Stimulated activated CD4-positive, alpha-beta T cell treated with anti-CD3 and anti-CD28 coated beads, Interleukin-15, amount 100 ng/mL, for 48 hours (primary cell): Measurements from ENCODE around the gene PIM1.
"Not testable (repeated sequence)": the region's sequence is repeated elsewhere in the genome, so short reads cannot be mapped to it uniquely, and the experiment has no call there.

ENCODE experiments used
- DNase-seq, 2 donors: peaks; one replicate each; pipeline ENCODE4 v3.0.0-alpha.2; 2020; ENCODE audit warnings: low read depth in 2 of 2

The PIM1 gene

DNA sequence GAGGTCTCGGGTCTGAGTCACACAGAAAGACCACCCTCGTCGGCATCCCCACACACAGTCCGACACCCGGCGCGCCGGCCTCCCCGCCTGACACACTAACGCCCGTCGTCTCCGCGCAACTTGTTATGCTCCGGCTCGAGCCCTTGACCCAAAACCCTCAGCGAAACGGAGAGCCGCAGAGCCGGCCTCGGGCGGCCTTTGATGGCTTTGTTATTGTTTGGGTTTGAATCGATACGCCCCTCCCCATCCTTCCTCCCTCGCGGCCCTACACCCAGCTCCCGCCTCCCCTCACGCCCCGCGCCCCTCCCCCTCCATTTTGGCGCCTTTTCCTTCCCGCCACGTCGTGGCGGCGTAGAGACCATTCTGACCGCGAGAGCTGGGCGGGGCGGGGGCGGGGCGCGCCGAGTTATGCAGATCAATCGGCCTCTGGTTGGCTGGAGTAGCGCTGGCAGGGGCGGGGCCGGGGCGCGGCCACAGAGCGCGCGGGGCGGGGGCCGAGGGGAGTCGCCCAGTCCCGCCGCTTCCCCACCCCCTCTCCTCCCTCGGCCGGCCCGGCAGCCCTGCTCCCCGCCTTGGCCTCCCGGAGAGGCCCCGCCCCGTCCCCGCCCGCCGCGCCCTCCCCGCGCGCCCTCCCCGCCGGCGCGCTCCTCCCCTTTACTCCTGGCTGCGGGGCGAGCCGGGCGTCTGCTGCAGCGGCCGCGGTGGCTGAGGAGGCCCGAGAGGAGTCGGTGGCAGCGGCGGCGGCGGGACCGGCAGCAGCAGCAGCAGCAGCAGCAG, at the start of gene PIM1:
PIM1 (plus strand) TSS at position 657 of the 777 bp plus-strand sequence. CDS start 424 bp downstream, outside the sequence.
- peak; percentile 99 for DNase-seq

DNA sequence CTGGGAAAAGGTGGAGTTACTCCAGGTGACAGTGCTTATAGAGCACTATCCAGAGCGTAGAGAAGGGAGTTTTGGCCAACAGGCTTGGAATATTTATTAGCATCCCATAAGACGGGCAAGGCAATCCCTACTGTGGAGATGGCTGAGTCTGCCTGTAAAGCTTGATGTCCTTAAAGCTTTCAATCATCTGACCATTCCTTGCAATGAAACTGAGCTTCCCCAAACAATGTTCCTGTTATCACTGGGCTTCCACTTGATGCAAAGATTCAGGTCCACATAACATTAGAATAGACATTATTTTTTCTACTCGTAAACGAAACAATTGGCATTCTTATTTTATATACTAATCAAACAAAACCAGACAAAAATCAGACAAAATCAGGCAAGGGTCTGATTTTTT, 48.4 kb upstream of the PIM1 start:
- DNase-seq: no peak

- DNase-seq: no peak
These were observed 47.1 kb upstream of the PIM1 start for GRCh38 chr6:37122861-37123260.

DNA sequence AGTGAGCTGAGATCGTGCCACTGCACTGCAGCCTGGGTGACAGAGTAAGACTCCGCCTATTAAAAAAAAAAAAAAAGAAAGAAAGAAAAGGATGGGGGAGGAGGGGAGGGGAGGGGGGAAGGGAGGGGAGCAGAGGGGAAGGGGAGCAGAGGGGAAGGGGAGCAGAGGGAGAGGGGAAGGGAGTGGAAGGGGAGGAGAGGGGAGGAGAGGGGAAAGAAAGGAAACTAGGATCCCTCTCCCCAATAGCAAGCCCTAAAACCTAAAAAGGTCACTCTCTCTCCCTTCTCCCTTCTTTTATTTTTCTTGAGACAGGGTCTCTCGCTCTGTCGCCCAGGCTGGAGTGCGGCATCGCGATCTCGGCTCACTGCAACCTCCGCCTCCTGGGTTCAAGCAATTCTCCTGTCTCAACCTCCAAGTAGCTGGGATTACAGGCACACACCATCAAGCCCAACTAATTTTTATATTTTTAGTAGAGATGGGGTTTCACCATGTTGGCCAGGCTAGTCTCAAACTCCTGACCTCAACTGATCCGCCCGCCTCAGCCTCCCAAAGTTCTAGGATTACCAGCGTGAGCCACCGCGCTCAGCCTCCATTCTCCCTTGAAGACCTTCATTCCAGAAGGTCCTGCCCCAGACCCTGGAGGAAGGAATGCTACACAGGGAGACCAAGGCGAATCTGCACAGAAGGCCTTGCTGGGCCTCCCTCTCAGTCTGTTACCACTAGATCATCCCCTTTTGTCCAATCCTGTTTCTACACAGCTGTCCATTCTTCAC, 45.8 kb upstream of the PIM1 start:
- DNase-seq: no peak

DNA sequence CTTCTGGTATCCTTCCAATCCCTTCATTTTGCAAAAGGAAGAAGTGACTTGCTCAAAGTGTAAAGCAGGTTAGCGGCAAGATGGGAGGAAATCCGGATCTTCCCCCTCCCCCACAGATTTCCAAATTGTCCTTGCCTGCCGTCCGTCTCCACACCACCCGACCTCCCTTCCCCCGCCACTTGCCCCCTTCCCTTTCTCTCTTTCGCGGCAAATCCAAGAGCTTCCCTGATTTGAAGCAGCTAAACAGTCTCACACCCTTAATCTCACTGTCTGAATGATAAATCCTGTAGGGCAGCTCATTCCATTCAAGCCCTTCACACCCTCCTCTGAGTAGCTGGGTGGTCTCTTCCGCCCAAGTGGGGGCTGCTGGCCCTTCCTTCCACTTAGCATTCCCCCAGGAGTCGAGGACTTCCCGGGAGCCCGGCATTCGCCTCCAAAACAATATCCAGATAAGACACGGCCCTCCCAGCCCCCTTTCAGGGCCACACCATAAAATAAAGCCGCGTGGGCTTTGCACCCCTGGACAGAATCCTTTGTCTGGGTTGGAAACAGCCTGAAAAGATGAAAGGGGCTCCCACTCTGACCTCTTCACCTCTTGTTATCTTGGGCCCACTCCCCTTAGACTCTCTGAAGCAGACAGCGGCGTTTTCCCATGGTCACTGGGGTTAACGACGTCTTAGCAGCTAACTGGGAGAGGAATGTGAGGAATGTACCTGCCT, 44.0 kb upstream of the PIM1 start:
- DNase-seq: no peak

DNA sequence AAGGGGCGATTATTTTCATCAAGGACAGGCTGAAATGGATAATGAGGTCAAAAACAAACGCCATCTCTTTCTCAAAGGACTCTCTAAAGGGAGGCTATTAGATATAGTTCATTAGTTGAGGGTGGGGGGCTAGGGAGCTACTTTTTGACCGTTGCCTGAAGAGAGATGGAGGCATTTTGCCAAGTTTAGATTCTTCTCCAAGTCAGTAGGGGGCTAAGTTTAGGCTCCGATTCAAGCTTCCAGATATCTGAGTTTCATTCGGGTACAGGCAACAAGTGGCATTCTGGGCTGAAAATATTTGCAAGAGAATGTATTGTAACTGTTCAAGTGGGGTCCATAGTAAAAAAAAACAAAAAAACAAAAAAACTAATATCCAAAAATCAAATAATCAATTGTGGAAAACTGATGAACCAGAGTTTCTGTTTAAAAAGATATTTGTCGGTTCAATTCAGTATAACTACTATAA, 43.4 kb upstream of the PIM1 start:
- no peak for DNase-seq

GRCh38 chr6:37126961-37127616, 42.9 kb upstream of the PIM1 start:
- no peak for DNase-seq

DNA sequence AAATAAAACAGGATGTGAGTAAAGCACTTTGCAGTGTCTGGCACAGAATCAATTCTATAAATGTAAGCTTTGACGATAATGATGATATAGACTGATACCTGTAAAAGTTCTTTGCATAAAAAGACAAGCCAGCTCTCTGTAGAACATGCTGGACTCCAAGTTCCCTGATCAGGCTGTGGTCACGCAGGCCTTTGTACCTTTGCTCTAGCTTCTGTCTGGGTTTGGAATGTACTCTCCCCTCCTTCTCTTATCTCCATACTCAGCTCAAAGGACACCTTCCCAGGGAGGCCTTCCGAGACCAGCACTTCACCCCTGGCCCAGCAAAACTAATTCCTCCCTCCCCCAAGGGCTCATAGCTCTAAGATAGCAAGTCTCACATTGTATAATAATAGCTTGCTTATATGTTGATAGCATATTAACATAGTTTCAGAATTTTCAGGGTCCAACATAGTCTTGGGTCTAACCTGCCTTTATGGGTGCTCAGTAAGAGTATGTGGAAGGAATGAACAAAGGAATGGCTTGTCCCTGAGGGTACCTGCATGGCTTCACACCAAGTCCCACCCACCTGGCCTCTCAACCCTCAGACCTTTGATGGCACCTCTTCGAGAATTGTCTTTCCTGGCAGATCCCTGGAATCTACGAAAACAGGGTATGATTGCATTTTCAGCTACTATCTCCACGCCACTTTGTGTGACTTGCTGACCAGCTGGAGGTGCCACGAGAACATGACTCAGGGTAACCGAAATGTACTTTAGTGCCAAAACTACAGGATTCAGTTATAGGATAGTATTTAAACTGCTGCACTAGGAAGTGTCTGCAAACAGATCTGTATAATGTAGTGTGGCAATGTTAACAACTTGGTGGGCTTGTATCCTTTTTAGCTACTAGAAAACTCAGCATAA, 41.7 kb upstream of the PIM1 start:
- no peak for DNase-seq

DNA sequence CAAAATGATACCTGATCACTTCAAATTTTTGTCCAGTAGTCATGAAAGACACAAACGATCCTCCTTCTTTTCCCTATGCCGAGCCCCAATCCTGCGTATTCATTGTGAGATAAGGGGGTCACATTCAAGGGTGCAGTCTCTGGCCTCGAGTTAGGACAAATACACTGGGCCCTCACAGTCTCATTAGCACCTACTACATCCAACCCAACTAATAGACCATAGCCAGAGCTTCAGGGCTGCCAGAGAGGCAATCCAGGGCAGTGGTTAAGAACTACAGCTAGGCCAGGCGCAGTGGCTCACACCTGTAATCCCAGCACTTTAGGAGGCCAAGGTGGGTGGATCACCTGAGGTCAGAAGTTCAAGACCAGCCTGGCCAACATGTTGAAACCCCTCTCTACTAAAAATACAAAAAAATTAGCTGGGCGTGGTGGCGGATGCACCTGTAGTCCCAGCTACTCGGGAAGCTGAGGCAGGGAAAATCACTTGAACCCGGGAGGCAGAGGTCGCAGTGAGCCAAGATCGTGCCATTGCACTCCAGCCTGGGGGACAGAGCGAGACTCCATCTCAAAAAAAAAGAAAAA, 41.0 kb upstream of the PIM1 start:
- DNase-seq: not testable (repeated sequence)

DNA sequence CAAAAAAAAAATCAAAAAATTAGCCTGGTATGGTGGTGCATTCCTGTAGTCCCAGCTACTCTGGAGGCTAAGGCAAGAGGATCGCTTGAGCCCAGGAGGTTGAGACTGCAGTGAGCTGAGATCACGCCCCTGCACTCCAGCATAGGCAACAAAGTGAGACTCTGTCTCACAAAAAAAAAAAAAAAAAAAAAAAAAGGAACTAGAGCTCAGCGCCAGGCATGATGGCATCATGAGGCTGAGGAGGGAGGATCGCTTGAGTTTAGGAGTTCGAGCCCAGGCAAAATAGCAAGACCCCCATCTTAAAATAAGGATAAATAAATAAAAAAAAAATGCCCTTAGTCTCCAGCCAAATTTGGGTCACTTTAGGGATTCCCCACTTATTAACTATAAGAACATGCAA, 40.4 kb upstream of the PIM1 start:
- DNase-seq: no peak

GRCh38 chr6:37130704-37131103, 39.2 kb upstream of the PIM1 start:
- no peak for DNase-seq

GRCh38 chr6:37131104-37131959, 38.6 kb upstream of the PIM1 start:
- DNase-seq: no peak

GRCh38 chr6:37131960-37132253, 38.0 kb upstream of the PIM1 start:
- no peak for DNase-seq

- no peak for DNase-seq
These were observed 35.9 kb upstream of the PIM1 start for GRCh38 chr6:37134036-37134395.

- no peak for DNase-seq
These were observed 35.4 kb upstream of the PIM1 start for GRCh38 chr6:37134396-37135191.

GRCh38 chr6:37135835-37136694, 33.9 kb upstream of the PIM1 start:
- no peak for DNase-seq

DNA sequence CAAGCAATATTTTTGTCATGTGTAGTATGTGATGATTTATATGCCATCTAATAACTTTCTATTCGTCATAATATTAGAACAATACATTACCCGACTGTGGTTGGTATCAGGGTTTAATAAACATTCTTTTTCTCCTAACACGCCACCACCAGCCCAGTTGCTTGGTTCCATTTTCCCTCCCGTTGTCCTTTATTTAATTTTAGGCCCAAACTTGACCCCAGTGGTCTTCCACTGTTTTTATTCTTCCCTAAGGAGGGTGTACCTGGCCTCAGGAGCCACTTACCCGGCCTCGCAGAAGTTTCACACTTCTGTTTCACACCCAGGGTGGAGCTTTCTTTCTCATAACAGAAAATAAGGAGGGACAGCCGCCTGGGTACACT, 33.1 kb upstream of the PIM1 start:
- no peak for DNase-seq
